Epidermal melanocyte (primary cell): ENCODE results near the gene ABTB2.

Experiments used
- DNase-seq: peaks from one replicate; pipeline ENCODE4 v3.0.0; 2011; ENCODE audit warnings: low spot score; ENCODE audit not compliant: insufficient read length

The ABTB2 gene

GRCh38 chr11:34154059-34154875, 203.5 kb downstream of the ABTB2 start:
- no peak for DNase-seq

GRCh38 chr11:34151916-34152845, 205.6 kb downstream of the ABTB2 start:
- no peak for DNase-seq

- no peak for DNase-seq
Measured at GRCh38 chr11:34151166-34151565, 206.6 kb downstream of the ABTB2 start.

GRCh38 chr11:34150494-34151151, 207.2 kb downstream of the ABTB2 start:
- DNase-seq = no peak

- no peak for DNase-seq
Measured at GRCh38 chr11:34149786-34150185, 208.0 kb downstream of the ABTB2 start.

GRCh38 chr11:34149274-34149673, 208.5 kb downstream of the ABTB2 start:
- DNase-seq = no peak

- no peak for DNase-seq
Measured at GRCh38 chr11:34148504-34149165, 209.2 kb downstream of the ABTB2 start.

GRCh38 chr11:34147581-34147980, 210.2 kb downstream of the ABTB2 start:
- no peak for DNase-seq

GRCh38 chr11:34146866-34147265, 210.9 kb downstream of the ABTB2 start:
- DNase-seq = no peak

GRCh38 chr11:34146411-34146810, 211.4 kb downstream of the ABTB2 start:
- no peak for DNase-seq

GRCh38 chr11:34145847-34146381, 211.9 kb downstream of the ABTB2 start:
- DNase-seq = no peak

DNA sequence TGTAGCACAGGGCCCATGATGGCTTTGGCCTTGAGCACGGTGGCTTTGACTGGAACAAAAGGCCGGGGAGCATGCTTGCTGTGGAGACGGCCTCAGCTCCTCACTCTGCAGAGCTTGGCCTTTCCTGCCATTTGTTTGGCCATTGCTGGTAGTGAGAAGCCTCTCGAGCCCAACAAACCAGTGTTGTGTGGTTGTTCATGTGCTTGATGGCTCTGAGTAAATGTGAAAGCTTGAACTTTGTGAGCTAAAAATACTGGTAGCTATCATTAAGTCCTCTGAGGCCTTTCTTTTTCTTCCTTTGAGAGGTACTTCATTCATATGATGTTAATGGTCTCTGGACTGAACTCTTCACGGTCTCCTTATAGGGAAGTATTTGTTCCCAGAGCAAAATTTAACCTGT, 212.7 kb downstream of the ABTB2 start:
- no peak for DNase-seq

- no peak for DNase-seq
Measured at GRCh38 chr11:34143048-34143447, 214.8 kb downstream of the ABTB2 start.

- DNase-seq = no peak
Measured at GRCh38 chr11:34140149-34140548, 217.7 kb downstream of the ABTB2 start.

GRCh38 chr11:34139346-34139745, 218.5 kb downstream of the ABTB2 start:
- no peak for DNase-seq

GRCh38 chr11:34136420-34136819, 221.4 kb downstream of the ABTB2 start:
- DNase-seq = no peak

- DNase-seq = no peak
Measured at GRCh38 chr11:34135439-34135838, 222.4 kb downstream of the ABTB2 start.

DNA sequence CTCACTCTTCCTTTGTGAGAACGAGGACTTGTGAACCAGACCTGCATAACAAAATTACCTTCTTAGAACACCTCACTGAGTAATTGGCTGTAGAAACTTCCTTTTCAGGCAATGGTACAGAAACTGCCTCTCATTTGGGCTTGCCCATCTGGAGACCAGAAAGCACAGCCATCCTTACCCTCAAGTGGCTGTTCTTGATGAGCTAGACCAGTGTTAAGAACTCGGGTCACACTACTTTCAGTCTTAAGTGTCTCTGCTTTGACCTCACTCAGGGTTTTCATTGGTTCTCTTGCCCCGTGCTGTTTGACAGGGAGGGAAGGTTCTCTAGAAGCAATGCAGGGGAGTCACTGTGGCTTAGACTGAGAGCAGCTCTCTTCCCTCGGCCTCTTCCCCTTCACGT, 223.0 kb downstream of the ABTB2 start:
- no peak for DNase-seq

DNA sequence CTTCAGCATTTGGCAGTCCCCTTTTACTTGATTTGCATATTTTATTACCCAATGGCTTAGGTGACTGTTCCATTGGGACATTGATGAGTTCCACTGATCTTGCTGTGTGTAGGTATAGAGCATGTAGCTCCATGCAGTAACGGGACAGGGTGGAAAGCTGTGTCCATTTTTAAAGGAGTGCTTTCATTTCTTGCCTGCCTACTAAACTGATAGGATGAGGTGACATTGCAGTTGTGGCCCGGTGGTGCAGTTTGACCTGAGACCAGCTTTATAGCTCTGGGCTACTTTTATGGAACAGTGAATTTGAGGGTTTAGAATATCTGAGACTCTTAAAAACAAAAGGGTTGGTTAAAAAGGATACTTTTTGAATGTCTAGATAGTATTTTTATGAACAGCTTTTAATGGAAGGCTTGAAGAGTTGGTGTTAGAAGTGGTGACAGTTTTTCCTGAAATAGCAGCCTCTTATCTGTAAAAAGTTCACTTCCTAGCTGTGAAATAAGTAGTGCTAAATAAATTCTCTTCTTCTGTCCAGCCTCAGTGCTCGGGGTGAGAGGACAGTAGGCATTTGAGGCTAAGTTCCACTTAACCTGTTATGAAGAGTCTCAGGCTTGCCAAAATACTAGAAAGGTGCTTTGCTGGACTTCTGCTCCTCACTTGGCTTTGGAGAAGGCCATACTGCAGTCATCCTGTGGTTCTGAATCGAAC, 225.4 kb downstream of the ABTB2 start:
- DNase-seq = no peak

DNA sequence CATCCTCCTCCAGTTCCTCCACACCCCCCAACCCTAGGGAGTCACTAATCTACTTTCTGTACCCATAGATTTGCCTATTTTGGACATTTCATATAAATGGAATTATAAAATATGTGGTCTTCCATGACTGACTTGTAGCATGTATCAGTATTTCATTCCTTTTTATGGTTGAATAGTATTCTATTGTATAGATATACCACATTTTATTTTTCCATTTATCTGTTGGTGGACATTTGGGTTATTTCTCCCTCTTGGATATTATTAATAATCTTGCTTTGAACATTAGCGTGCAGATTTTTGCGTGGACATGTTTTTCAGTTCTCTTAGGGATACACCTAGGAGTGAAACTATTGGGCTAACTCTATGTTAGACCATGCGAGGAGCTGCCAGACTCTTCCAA, 229.0 kb downstream of the ABTB2 start:
- DNase-seq = no peak
